Heart left ventricle (tissue), 16 donors: ENCODE data around the gene RPS3. TPM values are rescaled to one million over a fixed set of nuclear protein-coding genes. Genes with fewer than 3 reads are reported as not detected.

Experiments used
- ATAC-seq, 4 donors: fragments of 200-7000 bp; cut with Tn5 transposase; one replicate each; pipeline ENCODE4 v1.9.1; 2020 to 2022; ENCODE audit warnings: moderate library complexity in 4 of 4, mild to moderate bottlenecking in 3 of 4, moderate number of reproducible peaks in 1 of 4
- DNase-seq, 5 donors: peaks; one replicate each; pipeline ENCODE4 v3.0.0-alpha.2; 2020
- H3K27ac ChIP-seq, 12 donors: fragments of 200-600 bp; sonication (generic) in 4 of 12; one replicate each; pipeline versions ENCODE4 v1.5.0 to v1.8.0; 2016 to 2022; ENCODE audit warnings: mild to moderate bottlenecking in 2 of 12
- H3K27me3 ChIP-seq, 9 donors: fragments of 200-600 bp; sonication (generic) in 2 of 9; one replicate each; pipeline versions ENCODE4 v1.5.1 to v1.8.0; 2016 to 2022; ENCODE audit warnings: mild to moderate bottlenecking in 3 of 9
- H3K36me3 ChIP-seq, 9 donors: fragments of 200-600 bp; sonication (generic) in 2 of 9; one replicate each; pipeline versions ENCODE4 v1.5.0 to v1.8.0; 2018 to 2022; ENCODE audit warnings: mild to moderate bottlenecking in 2 of 9
- H3K4me1 ChIP-seq, 12 donors: fragments of 200-600 bp; sonication (generic) in 4 of 12; one replicate each; pipeline versions ENCODE4 v1.5.0 to v1.8.0; 2016 to 2022; ENCODE audit warnings: mild to moderate bottlenecking in 3 of 12
- H3K4me3 ChIP-seq, 12 donors: fragments of 200-600 bp; sonication (generic) in 4 of 12; one replicate each; pipeline versions ENCODE4 v1.5.0 to v1.8.0; 2017 to 2022; ENCODE audit warnings: mild to moderate bottlenecking in 9 of 12, moderate library complexity in 4 of 12
- H3K9me3 ChIP-seq, 12 donors: fragments of 200-600 bp; sonication (generic) in 4 of 12; one replicate each; pipeline versions ENCODE4 v1.5.0 to v1.8.0; 2016 to 2022; ENCODE audit warnings: mild to moderate bottlenecking in 1 of 12
- CTCF ChIP-seq, 12 donors: fragments of 200-600 bp; sonication (generic) in 4 of 12; IDR thresholded peaks; one replicate each; pipeline versions ENCODE4 v1.5.0 to v1.8.0; 2018 to 2022; ENCODE audit warnings: antibody characterized with exemption in 12 of 12, mild to moderate bottlenecking in 5 of 12
- POLR2A ChIP-seq, 2 donors: fragments of 450-650 bp; IDR thresholded peaks; one replicate each; pipeline ENCODE4 v1.6.1; 2017; ENCODE audit warnings: antibody characterized with exemption in 2 of 2, mild to moderate bottlenecking in 2 of 2, moderate library complexity in 2 of 2
- WGBS, 4 donors: extraction: QIAGEN DNeasy Blood & Tissue Kit in 2 of 4; methylation state at CpG; one replicate each; pipeline versions ENCODE4 v1.1.5 to v1.1.7; 2013 to 2018; 5-methylcytosine and 5-hydroxymethylcytosine counted together
- intact Hi-C, 10 donors: fragments of 100-400 bp; cut with DNase I; formaldehyde crosslinking; loops; one replicate each; pipeline versions ENCODE4 v1.11.1 to v1.14.2; 2022
- long read RNA-seq, 3 donors: library from polyadenylated mRNA; unstranded; transcript quantifications; one replicate each; pipeline ENCODE4 v2.0.0, GENCODE V29; 2020 to 2021
- polyA plus RNA-seq, 2 donors: library from polyadenylated mRNA; stranded (reverse); fragments of 200-250 nt; gene quantifications; one replicate each; pipeline ENCODE4 v1.2.3, GENCODE V29; 2013
- total RNA-seq, 9 donors: library from RNA; depleted of rRNA in 2 of 9; stranded (reverse); fragments of >200 nt in 2 of 9; fragmentation: NEBNext Ultra II Directional in 3 of 9; extraction: Animal tissue kit (Norgen Biotek cat#: 25700) in 3 of 9; gene quantifications; one replicate each; pipeline versions ENCODE4 v1.1.0 to v1.2.4, GENCODE V29; 2016 to 2023
- donor health status: ischemic (EF 13 %, LVEDD 7.1; RV severe dilation, severe dysfunction).
- donor health status: healthy with polysubstance abuse.
- donor health status: DM: no; HTN: yes; CAD: no.
- donor health status: DM: no; HTN: no; CAD: no.
- donor health status: ischemic (EF 25% LVEDD 6.9; RV normal size, moderate dysfunction).
- donor health status: ischemic (EF 25% LVEDD 5.7; RV mildly dilated, moderate dysfunction).
- donor health status: healthy.
- donor health status: DM: yes; HTN: yes; CAD: no.
- donor health status: ischemic (EF 35%, LVEDD 5.7; RV mildly dilated, moderate dysfunction).
- donor health status: nonischemic (EF 11% LVEDD 7.7; RV severe dilation, severe dysfunction).
- donor health status: DM: yes; HTN: yes; CAD: no.
- donor health status: PGD.
- donor health status: ischemic (EF 29% LVEDD 5.4; RV normal size, mild dysfunction).
- donor health status: nonischemic (EF 23%, LVEDD 6.1; RV moderate dilation, normal function).

Gene RPS3
- total RNA-seq (1,000 to 10,000 TPM in 4 of 9 donors, 100 to 1,000 TPM in 5; 434 to 1,232 (median 990) TPM), polyA plus RNA-seq (1,000 to 10,000 TPM in 1 of 2 donors, 100 to 1,000 TPM in 1; 761 to 2,100 TPM)
- long read RNA-seq, donor 1, transcript RPS3-217 (7 exons, 2,097 nt): major isoform, 399 of 434 reads
- long read RNA-seq, donor 1, transcript RPS3-209 (7 exons, 1,306 nt): minor isoform, 5 of 434 reads
- long read RNA-seq, donor 1, partial matches to known transcripts: 26 of 434 reads
- long read RNA-seq, donor 1, other reads (novel, unspliced or antisense): 1 of 434 reads
- long read RNA-seq, donor 2, transcript RPS3-217 (7 exons, 2,097 nt): major isoform, 696 of 766 reads
- long read RNA-seq, donor 2, transcript RPS3-209 (7 exons, 1,306 nt): minor isoform, 46 of 766 reads
- long read RNA-seq, donor 2, transcript RPS3-216 (7 exons, 796 nt): minor isoform, 6 of 766 reads
- long read RNA-seq, donor 2, partial matches to known transcripts: 13 of 766 reads
- long read RNA-seq, donor 2, other reads (novel, unspliced or antisense): 2 of 766 reads
- long read RNA-seq, donor 3, transcript RPS3-217 (7 exons, 2,097 nt): major isoform, 335 of 356 reads
- long read RNA-seq, donor 3, partial matches to known transcripts: 16 of 356 reads
- long read RNA-seq, donor 3, other reads (novel, unspliced or antisense): 1 of 356 reads

- H3K27me3 ChIP-seq: no peaks in the 10 kb centered on the region
- intact Hi-C loops: loop anchor here in 5 of 10 donors (2.0 to 10.0 kb wide), 4 partner anchors 45 to 133 kb away; partner anchors contain the start of gene GDPD5 (in 3 of the 5)
- peaks cover 0 to 35% (median 26%) of the 10 kb centered on the region in 12 donors for H3K4me1 ChIP-seq
- 0% methylated on average over 52 to 55 of the region's 55 CpGs for WGBS, 4 donors
- DNase-seq (peak; percentile 92 to 95 (median 94)), ATAC-seq (peak; percentile 91 to 98 (median 97))
- TF ChIP-seq CTCF (IDR thresholded peaks at IDR 0.05): peak in 3 of 12 donors; percentile 30 to 44 (median 35)
- peak in 1 of 2 donors; percentile 92 for TF ChIP-seq POLR2A (IDR thresholded peaks at IDR 0.05)
- no peaks in the 10 kb centered on the region for H3K9me3 ChIP-seq
- peak within 1 kb of the TSS; percentile 55 to 96 (median 76) for H3K4me3 ChIP-seq
- H3K36me3 ChIP-seq: peaks cover 4 to 42% (median 36%) of the 10 kb centered on the region in 9 donors
- peak within 1 kb of the TSS; percentile 81 to 95 (median 88) for H3K27ac ChIP-seq
These were observed at the start of gene RPS3 for GRCh38 chr11:75399344-75400145. Gene RPS3 (plus strand): TSS chr11:75399518. CDS start chr11:75399548, 30 bp downstream.

GRCh38 chr11:75349521-75350116, 49.7 kb upstream of the RPS3 start:
- DNase-seq: peak in 3 of 5 donors; percentile 45 to 74 (median 61)
- H3K4me3 ChIP-seq: peak overlapping the region in 9 of 12 donors; percentile 59 to 99 (median 84)
- peak overlapping the region; percentile 20 to 97 (median 92) for H3K27ac ChIP-seq
- H3K27me3 ChIP-seq: no peaks in the 10 kb centered on the region
- ATAC-seq: peak in 2 of 4 donors; percentile 6 to 8
- intact Hi-C loops: no loop called here
- H3K9me3 ChIP-seq: no peaks in the 10 kb centered on the region
- TF ChIP-seq CTCF (IDR thresholded peaks at IDR 0.05): no peak
- no peak for TF ChIP-seq POLR2A (IDR thresholded peaks at IDR 0.05)
- H3K4me1 ChIP-seq: peaks cover 19 to 81% (median 62%) of the 10 kb centered on the region in 12 donors
- no peaks in the 10 kb centered on the region for H3K36me3 ChIP-seq
- 47 to 76% (median 55%) methylated on average over 4 of the region's 4 CpGs for WGBS, 4 donors

- Histone ChIP-seq H3K4me1 (peaks cover 19 to 75% (median 58%) of the 10 kb centered on the region in 12 donors), H3K9me3 (no peaks in the 10 kb centered on the region), H3K27me3 (no peaks in the 10 kb centered on the region), H3K27ac (peak overlapping the region; percentile 20 to 97 (median 92)), H3K36me3 (no peaks in the 10 kb centered on the region), H3K4me3 (peak overlapping the region; percentile 50 to 99 (median 78))
- no peak for TF ChIP-seq POLR2A (IDR thresholded peaks at IDR 0.05)
- 41 to 61% (median 49%) methylated on average over 9 of the region's 9 CpGs for WGBS, 4 donors
- intact Hi-C loops: no loop called here
- ATAC-seq (no peak), DNase-seq (no peak)
These were observed 49.1 kb upstream of the RPS3 start for GRCh38 chr11:75350122-75350742.
